Suprapubic skin (tissue), 4 donors: ENCODE results near the gene SLC9A9. TPM values are rescaled to one million over a fixed set of nuclear protein-coding genes. Genes with fewer than 3 reads are reported as not detected.

Experiments used
- DNase-seq, 2 donors: peaks; one replicate each; pipeline ENCODE4 v3.0.0-alpha.2; 2019; ENCODE audit warnings: low spot score in 2 of 2
- H3K27ac ChIP-seq: fragments of 200-600 bp; sonication (generic); one replicate; pipeline ENCODE4 v1.5.1; 2019
- H3K27me3 ChIP-seq: fragments of 200-600 bp; sonication (generic); one replicate; pipeline ENCODE4 v1.5.1; 2019
- H3K36me3 ChIP-seq: fragments of 200-600 bp; sonication (generic); one replicate; pipeline ENCODE4 v1.5.1; 2019
- H3K4me1 ChIP-seq: fragments of 200-600 bp; sonication (generic); one replicate; pipeline ENCODE4 v1.5.1; 2019
- H3K4me3 ChIP-seq: fragments of 200-600 bp; sonication (generic); one replicate; pipeline ENCODE4 v1.5.1; 2019; ENCODE audit warnings: mild to moderate bottlenecking
- H3K9me3 ChIP-seq: fragments of 200-600 bp; sonication (generic); one replicate; pipeline ENCODE4 v1.5.1; 2019
- CTCF ChIP-seq, 2 donors: fragments of 200-600 bp in 1 of 2; fragments of 450-650 bp in 1 of 2; sonication (generic) in 1 of 2; IDR thresholded peaks; one replicate each; pipeline ENCODE4 v1.5.1; 2016 to 2019; ENCODE audit warnings: antibody characterized with exemption in 2 of 2, mild to moderate bottlenecking in 1 of 2, moderate library complexity in 1 of 2
- EP300 ChIP-seq: sonication (generic); formaldehyde crosslinking; IDR thresholded peaks from one replicate; pipeline ENCODE4 v1.6.1; 2017; ENCODE audit warnings: antibody characterized with exemption
- POLR2A ChIP-seq, 2 donors: fragments of 450-650 bp; IDR thresholded peaks; one replicate each; pipeline ENCODE4 v1.6.1; 2017; ENCODE audit warnings: antibody characterized with exemption in 2 of 2, mild to moderate bottlenecking in 2 of 2, moderate library complexity in 2 of 2
- POLR2AphosphoS5 ChIP-seq, 3 donors: sonication (generic); formaldehyde crosslinking; IDR thresholded peaks; one replicate each; pipeline ENCODE4 v1.6.1; 2017; ENCODE audit warnings: antibody characterized with exemption in 3 of 3
- WGBS: methylation state at CpG from one replicate; pipeline ENCODE4 v1.1.5; 2018; 5-methylcytosine and 5-hydroxymethylcytosine counted together
- total RNA-seq, 4 donors: library from RNA; depleted of rRNA; stranded (reverse); fragments of >200 nt; gene quantifications; one replicate each; pipeline ENCODE4 v1.1.0, GENCODE V29; 2016

The SLC9A9 gene
- total RNA-seq, 4 donors from 2014 or later, result 16.6 to 51.0 (median 30.0) TPM

- no peak overlapping the region for H3K4me3 ChIP-seq
Observed at GRCh38 chr3:143237077-143237627, 611.1 kb downstream of the SLC9A9 start.

DNA sequence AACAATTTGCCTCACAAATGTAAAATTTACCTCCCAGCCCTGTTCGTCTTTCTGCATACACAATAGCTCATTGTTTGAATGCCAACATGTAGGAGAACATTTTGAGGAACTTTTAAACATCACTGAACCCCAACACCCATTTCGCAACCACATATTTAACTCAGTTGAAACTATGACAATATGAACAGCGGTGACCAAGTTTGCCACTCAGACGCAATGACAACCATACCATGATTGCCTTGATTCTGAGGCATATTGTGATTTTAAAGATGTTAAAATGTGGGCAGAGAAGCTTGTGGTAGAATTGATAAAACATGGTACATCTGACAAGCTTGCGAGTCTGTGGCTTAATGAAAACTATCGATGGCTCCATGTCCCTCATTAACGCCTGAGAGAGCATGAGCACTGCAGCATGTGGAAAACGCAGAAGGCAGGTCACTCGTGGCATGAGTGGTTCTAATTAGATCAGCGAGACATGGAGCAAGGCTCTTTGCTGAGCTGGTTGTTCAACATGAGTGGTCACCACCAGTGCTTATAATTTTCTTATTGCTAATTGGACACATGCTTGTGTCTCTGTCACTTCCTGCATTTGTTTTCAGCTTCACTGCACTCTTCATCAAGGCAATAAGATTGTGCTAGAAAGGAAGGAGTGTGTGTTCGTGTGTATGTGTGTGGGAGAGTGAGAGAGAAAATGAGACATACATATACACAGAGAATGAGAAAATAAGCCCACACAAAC, 611.9 kb downstream of the SLC9A9 start:
- no peaks in the 10 kb centered on the region for H3K27me3 ChIP-seq
- H3K27ac ChIP-seq, result no peak overlapping the region
- no peaks in the 10 kb centered on the region for H3K4me1 ChIP-seq
- DNase-seq, result no peak
- no peak for TF ChIP-seq POLR2AphosphoS5 (IDR thresholded peaks at IDR 0.05)
- TF ChIP-seq EP300, result no peak
- no peak overlapping the region for H3K4me3 ChIP-seq
- no peaks in the 10 kb centered on the region for H3K9me3 ChIP-seq
- 76% methylated on average over 11 of the region's 11 CpGs for WGBS
- H3K36me3 ChIP-seq, result no peaks in the 10 kb centered on the region

More at GRCh38 chr3:143237077-143237627, 611.1 kb downstream of the SLC9A9 start:
- no peak for DNase-seq
- Histone ChIP-seq H3K4me1 (peaks cover 5% of the 10 kb centered on the region), H3K27me3 (no peaks in the 10 kb centered on the region), H3K27ac (no peak overlapping the region), H3K36me3 (no peaks in the 10 kb centered on the region), H3K9me3 (no peaks in the 10 kb centered on the region)
- WGBS, result 66% methylated on average over 8 of the region's 8 CpGs
- TF ChIP-seq CTCF (IDR thresholded peaks at IDR 0.05) (no peak), EP300 (no peak), POLR2A (IDR thresholded peaks at IDR 0.05) (no peak), POLR2AphosphoS5 (IDR thresholded peaks at IDR 0.05) (no peak)

DNA sequence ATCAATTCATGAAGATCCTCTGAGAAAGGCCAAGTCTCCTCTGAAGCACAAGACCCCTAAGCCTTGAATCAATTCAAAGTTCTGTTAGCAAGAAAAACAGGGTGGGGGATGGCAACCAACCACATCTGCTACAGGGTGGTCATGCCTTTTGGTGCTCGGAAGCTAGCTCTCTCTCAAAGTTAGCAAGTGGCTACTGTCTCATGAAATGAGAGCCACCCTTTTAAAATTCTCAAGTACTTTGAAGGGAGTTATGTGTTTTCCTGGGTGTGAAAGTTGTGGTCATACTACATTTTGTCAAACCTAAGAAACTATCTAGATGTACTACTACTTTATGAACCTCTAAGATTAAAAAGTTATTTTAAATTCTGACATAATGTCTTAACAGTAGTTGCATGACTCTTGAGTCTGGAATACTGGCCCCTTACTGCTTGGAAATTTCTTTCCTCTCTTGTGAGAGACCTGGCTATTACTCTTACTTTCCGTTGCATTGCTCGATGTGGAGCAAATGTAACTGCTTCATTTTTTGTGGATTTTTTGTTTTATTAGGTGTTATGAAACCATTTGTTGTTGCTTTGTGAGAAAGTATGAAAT, 612.6 kb downstream of the SLC9A9 start:
- WGBS, result 85% methylated on average over 3 of the region's 3 CpGs
- Histone ChIP-seq H3K4me3 (no peak overlapping the region), H3K36me3 (no peaks in the 10 kb centered on the region), H3K27ac (no peak overlapping the region), H3K4me1 (no peaks in the 10 kb centered on the region), H3K27me3 (no peaks in the 10 kb centered on the region), H3K9me3 (no peaks in the 10 kb centered on the region)
- no peak for DNase-seq
- no peak for TF ChIP-seq POLR2A (IDR thresholded peaks at IDR 0.05)
- TF ChIP-seq EP300, result no peak
- no peak for TF ChIP-seq CTCF (IDR thresholded peaks at IDR 0.05)
- no peak for TF ChIP-seq POLR2AphosphoS5 (IDR thresholded peaks at IDR 0.05)

GRCh38 chr3:143234526-143234925, 613.7 kb downstream of the SLC9A9 start:
- no peak overlapping the region for H3K4me3 ChIP-seq
- TF ChIP-seq EP300 (no peak), POLR2A (IDR thresholded peaks at IDR 0.05) (no peak), CTCF (IDR thresholded peaks at IDR 0.05) (no peak), POLR2AphosphoS5 (IDR thresholded peaks at IDR 0.05) (no peak)
- DNase-seq, result no peak
- no peak overlapping the region for H3K27ac ChIP-seq
- H3K36me3 ChIP-seq, result no peaks in the 10 kb centered on the region
- no peaks in the 10 kb centered on the region for H3K4me1 ChIP-seq
- WGBS, result 49% methylated on average over 1 of the region's 1 CpG
- H3K9me3 ChIP-seq, result no peaks in the 10 kb centered on the region
- H3K27me3 ChIP-seq, result no peaks in the 10 kb centered on the region

- 80% methylated on average over 1 of the region's 1 CpG for WGBS
- no peak for DNase-seq
- no peaks in the 10 kb centered on the region for H3K9me3 ChIP-seq
- TF ChIP-seq CTCF (IDR thresholded peaks at IDR 0.05), result no peak
- no peak for TF ChIP-seq POLR2AphosphoS5 (IDR thresholded peaks at IDR 0.05)
- TF ChIP-seq POLR2A (IDR thresholded peaks at IDR 0.05), result no peak
- no peak for TF ChIP-seq EP300
- H3K4me3 ChIP-seq, result no peak overlapping the region
- no peaks in the 10 kb centered on the region for H3K27me3 ChIP-seq
- no peaks in the 10 kb centered on the region for H3K36me3 ChIP-seq
- no peaks in the 10 kb centered on the region for H3K4me1 ChIP-seq
- H3K27ac ChIP-seq, result no peak overlapping the region
Observed at GRCh38 chr3:143232981-143233380, 615.3 kb downstream of the SLC9A9 start.
